Measurements from ENCODE around the gene ABHD1. TPM values are rescaled to one million over a fixed set of nuclear protein-coding genes. Genes with fewer than 3 reads are reported as not detected.

The ABHD1 gene
- total and polyA plus RNA-seq, 12 donors = 0.61 to 6.0 (median 1.5) TPM; not detected in 1

DNA sequence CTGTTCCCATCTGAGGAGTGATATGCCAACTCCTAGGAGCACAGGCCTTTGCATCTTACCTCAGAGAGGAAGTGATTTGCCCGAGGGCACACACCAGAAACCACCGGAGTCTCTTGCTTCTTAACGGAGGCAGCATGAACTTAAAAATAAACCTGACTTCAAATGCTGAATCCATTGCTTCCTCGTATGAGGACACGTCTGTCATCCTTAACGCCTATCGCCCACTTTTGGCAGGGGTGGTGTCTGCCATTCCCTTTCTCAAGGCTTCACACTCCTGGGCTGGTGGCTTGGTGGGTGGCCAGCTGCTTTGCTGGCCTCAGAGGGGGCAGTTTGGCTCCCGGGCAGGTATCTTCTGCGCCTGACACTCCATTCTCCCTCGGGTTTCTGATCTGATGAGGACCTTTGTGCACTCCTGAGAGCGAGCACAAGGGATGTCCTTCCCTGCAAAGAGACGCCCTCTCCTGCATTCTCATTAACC lies 11.9 kb downstream of the ABHD1 start:
- Histone ChIP-seq H3K4me3 (no peak overlapping the region), H3K27ac (no peak overlapping the region), H3K36me3 (replicated peaks in 1 of 2) (peaks cover 0 to 22% of the 10 kb centered on the region in 2 donors), H3K9me3 (replicated peaks in 1 of 3) (no peaks in the 10 kb centered on the region), H3K27me3 (no peaks in the 10 kb centered on the region), H3K4me1 (replicated peaks in 1 of 2) (peaks cover 8 to 15% of the 10 kb centered on the region in 2 donors)
- WGBS, 4 donors = 77 to 88% (median 82%) methylated on average over 5 to 12 of the region's 12 CpGs
- no peak for DNase-seq
- TF ChIP-seq POLR2A (IDR thresholded peaks at IDR 0.05) = no peak
- TF ChIP-seq CTCF (IDR thresholded peaks at IDR 0.05) = no peak
- intact Hi-C loops (cut with DNase I) = no loop called here

GRCh38 chr2:27136751-27137150 lies 13.1 kb downstream of the ABHD1 start:
- no peak overlapping the region for H3K4me3 ChIP-seq
- no peak overlapping the region for H3K27ac ChIP-seq
- H3K36me3 ChIP-seq (replicated peaks in 1 of 2) = peaks cover 0 to 10% of the 10 kb centered on the region in 2 donors
- TF ChIP-seq POLR2A (IDR thresholded peaks at IDR 0.05) (no peak), CTCF (IDR thresholded peaks at IDR 0.05) (no peak)
- intact Hi-C loops (cut with DNase I) = no loop called here
- peaks cover 8 to 15% of the 10 kb centered on the region in 2 donors for H3K4me1 ChIP-seq (replicated peaks in 1 of 2)
- 88 to 95% (median 93%) methylated on average over 4 to 7 of the region's 7 CpGs for WGBS, 4 donors
- H3K27me3 ChIP-seq = no peaks in the 10 kb centered on the region
- H3K9me3 ChIP-seq (replicated peaks in 1 of 3) = no peaks in the 10 kb centered on the region
- no peak for DNase-seq

DNA sequence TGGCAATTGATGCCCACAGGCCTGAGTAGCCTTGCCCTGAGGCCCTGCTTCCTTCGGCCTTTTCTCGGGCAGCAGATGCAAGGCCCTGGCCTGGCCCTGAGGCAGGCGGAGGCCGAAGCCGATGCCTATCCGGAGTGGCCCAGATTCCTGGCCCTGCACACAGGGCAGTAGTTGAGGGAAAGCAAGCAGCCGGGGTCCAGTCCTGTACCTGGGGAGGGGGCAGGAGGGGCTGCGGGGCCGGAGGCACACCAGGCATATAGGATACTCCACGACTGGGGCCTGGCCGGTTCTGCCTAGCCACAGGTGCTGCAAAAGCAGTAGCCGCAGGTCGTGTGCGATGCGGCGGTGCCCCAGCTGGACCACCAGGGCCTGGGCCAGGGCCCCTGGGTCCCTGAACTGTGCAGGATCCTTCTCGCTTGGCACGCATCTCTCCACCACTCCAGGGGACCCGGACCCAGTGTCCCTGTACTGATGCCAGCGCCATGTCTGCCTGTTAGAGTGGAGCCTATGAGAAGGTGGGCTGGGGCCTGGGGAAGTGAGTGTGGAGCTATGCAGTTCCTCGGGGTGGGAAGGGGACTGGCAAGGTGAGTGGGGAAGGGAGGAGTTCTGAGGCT lies 13.8 kb downstream of the ABHD1 start:
- Histone ChIP-seq H3K4me1 (replicated peaks in 1 of 2) (peaks cover 8 to 14% of the 10 kb centered on the region in 2 donors), H3K36me3 (replicated peaks in 1 of 2) (peaks cover 0 to 3% of the 10 kb centered on the region in 2 donors), H3K9me3 (replicated peaks in 1 of 3) (no peaks in the 10 kb centered on the region), H3K27me3 (no peaks in the 10 kb centered on the region), H3K27ac (no peak overlapping the region), H3K4me3 (no peak overlapping the region)
- TF ChIP-seq POLR2A (IDR thresholded peaks at IDR 0.05) = no peak
- TF ChIP-seq CTCF (IDR thresholded peaks at IDR 0.05) = no peak
- DNase-seq = no peak
- 91 to 93% (median 92%) methylated on average over 15 to 21 of the region's 21 CpGs for whole genome bisulfite sequencing, 4 donors
- intact Hi-C loops (cut with DNase I) = no loop called here

DNA sequence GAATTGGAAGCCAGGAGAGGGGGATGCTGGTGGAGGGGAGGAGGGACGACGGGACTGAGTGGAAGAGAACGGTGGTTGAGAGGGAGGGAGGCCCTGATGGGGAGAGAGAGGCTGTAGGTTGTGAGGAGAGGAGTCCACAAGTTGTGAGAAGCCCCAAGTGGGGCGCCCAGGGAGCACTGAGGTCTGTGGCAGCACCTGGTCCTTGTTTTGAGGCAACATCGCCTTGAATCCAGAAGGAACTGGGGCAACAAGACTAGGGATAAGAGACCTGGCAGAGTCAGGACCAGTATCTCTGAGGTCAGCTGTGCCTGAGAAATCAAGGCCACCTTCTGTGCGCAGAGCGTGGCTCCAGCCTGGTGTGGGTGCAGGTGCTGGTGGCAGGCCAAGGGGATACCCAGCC lies 14.5 kb downstream of the ABHD1 start:
- H3K36me3 ChIP-seq (replicated peaks in 1 of 2) = no peaks in the 10 kb centered on the region
- intact Hi-C loops (cut with DNase I) = no loop called here
- H3K27ac ChIP-seq = no peak overlapping the region
- WGBS, 4 donors = 68 to 80% (median 75%) methylated on average over 7 of the region's 7 CpGs
- no peaks in the 10 kb centered on the region for H3K27me3 ChIP-seq
- H3K4me3 ChIP-seq = no peak overlapping the region
- no peak for TF ChIP-seq CTCF (IDR thresholded peaks at IDR 0.05)
- TF ChIP-seq POLR2A (IDR thresholded peaks at IDR 0.05) = no peak
- DNase-seq = no peak
- peaks cover 7% of the 10 kb centered on the region in 2 donors for H3K4me1 ChIP-seq (replicated peaks in 1 of 2)
- H3K9me3 ChIP-seq (replicated peaks in 1 of 3) = no peaks in the 10 kb centered on the region

All from adrenal gland (tissue), 12 donors.